DOHH2 (cell line): Measurements from ENCODE around the gene RPRD1A.

Experiments
- EZH2phosphoT487 ChIP-seq: fragments of 200-600 bp; sonication (generic); IDR thresholded peaks from 2 replicates; pipeline ENCODE4 v1.6.1; 2017; ENCODE audit warnings: borderline replicate concordance, mild to moderate bottlenecking, antibody characterized with exemption, low read length, moderate library complexity, mixed read lengths
- TF ChIP-seq, protein P1 (sequence below): fragments of 200-600 bp; sonication (generic); IDR thresholded peaks from one replicate; pipeline ENCODE4 v1.5.1; 2014; ENCODE audit warnings: antibody characterized with exemption, mild to moderate bottlenecking, low read depth, low read length; ENCODE audit not compliant: poor library complexity, severe bottlenecking

DNA sequence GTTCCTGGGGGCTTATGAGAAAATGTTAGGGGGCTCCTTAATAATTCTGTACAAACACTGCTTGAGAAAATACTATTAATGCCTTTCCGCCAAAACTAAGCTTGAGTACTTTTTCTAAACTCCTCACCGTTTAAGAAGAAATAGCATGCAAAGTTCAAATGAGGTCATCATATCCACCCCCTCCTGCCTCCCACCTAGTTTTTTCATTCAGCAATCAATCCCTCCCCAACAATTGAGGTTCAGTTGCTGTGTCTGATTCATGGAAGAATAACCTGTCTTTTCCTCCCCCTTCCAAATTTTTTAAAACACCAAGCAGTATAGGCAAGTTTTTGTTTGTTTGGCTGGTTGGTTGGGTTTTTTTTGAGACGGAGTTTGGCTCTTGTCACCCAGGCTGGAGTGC, 119.3 kb downstream of the RPRD1A start:
- TF ChIP-seq, protein P1, sequence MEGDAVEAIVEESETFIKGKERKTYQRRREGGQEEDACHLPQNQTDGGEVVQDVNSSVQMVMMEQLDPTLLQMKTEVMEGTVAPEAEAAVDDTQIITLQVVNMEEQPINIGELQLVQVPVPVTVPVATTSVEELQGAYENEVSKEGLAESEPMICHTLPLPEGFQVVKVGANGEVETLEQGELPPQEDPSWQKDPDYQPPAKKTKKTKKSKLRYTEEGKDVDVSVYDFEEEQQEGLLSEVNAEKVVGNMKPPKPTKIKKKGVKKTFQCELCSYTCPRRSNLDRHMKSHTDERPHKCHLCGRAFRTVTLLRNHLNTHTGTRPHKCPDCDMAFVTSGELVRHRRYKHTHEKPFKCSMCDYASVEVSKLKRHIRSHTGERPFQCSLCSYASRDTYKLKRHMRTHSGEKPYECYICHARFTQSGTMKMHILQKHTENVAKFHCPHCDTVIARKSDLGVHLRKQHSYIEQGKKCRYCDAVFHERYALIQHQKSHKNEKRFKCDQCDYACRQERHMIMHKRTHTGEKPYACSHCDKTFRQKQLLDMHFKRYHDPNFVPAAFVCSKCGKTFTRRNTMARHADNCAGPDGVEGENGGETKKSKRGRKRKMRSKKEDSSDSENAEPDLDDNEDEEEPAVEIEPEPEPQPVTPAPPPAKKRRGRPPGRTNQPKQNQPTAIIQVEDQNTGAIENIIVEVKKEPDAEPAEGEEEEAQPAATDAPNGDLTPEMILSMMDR, result no peak
- TF ChIP-seq EZH2phosphoT487, result no peak
